HG03575 (cell line): ENCODE measurements around the gene CHCHD6.

Experiments
- ATAC-seq: cut with Tn5 transposase; IDR thresholded peaks from one replicate; pipeline ENCODE4 v1.9.1; 2021; ENCODE audit not compliant: unreplicated experiment, insufficient number of reproducible peaks, low FRiP score; ENCODE audit errors: extremely low read depth

CHCHD6 gene

DNA sequence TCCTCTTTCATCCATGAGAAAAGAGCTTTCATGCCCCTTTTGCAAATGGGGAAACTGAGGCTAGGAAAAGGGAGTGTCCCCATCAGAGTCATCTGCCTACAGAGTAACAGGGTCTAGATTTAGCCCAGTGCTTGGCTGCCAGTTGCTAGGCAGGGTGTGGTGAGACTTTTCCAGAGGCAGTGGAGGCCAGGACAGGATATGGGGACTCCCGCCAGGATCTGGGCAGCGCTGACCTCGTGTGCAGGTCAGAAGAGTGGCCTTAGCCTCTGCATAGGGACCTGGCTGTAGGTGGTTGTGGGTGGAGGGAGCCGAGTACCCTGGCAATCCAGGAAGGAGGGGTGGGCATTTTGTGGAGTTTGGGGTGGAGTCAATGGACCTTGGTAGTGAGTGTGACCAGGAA lies 283.1 kb downstream of the CHCHD6 start:
- ATAC-seq = no peak

DNA sequence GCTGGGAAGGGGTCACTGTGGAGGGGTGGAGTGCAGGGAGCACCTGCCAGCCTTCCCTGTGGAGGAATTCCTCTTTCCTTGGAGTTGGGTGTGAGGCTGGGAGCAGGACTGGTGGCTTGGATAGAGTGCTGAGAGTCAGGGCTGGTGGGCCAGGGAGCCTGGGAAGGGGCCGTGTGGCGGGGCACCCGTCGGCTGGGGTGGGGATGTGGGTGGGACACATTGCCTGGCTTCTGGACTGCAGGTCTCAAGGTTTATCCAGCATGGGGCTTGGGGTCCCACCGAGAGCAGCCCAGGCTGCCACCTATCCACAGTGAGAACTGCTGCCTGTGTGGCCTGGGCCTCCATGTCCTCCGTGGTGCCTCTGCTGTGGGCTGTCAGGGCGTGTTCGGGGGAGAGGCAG lies 283.6 kb downstream of the CHCHD6 start:
- no peak for ATAC-seq

DNA sequence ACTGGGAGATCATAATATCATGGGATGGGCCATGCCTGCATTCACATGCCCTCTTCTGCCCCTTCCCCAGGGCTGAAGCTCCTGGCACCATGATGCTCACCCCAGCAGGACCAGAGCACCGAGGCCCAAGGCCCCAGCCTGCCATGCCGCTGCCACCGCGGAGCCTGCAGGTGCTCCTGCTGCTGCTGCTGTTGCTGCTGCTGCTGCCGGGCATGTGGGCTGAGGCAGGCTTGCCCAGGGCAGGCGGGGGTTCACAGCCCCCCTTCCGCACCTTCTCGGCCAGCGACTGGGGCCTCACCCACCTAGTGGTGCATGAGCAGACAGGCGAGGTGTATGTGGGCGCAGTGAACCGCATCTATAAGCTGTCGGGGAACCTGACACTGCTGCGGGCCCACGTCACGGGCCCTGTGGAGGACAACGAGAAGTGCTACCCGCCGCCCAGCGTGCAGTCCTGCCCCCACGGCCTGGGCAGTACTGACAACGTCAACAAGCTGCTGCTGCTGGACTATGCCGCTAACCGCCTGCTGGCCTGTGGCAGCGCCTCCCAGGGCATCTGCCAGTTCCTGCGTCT lies 284.5 kb downstream of the CHCHD6 start:
- no peak for ATAC-seq

DNA sequence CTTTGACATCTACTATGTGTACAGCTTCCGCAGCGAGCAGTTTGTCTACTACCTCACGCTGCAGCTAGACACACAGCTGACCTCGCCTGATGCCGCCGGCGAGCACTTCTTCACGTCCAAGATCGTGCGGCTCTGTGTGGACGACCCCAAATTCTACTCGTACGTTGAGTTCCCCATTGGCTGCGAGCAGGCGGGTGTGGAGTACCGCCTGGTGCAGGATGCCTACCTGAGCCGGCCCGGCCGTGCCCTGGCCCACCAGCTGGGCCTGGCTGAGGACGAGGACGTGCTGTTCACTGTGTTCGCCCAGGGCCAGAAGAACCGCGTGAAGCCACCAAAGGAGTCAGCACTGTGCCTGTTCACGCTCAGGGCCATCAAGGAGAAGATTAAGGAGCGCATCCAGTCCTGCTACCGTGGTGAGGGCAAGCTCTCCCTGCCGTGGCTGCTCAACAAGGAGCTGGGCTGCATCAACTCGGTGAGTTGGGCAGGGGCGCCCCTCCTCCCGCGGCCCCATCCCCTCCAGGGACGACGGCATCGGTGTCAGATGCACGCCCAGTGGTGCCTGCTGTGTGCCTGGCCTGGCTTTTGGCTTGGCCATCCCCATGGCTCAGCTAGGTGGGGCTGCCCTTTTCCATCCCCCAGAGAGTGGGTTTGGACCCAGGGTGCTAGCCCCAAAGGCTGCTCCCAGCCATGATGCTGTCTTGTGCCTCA lies 285.4 kb downstream of the CHCHD6 start:
- no peak for ATAC-seq

DNA sequence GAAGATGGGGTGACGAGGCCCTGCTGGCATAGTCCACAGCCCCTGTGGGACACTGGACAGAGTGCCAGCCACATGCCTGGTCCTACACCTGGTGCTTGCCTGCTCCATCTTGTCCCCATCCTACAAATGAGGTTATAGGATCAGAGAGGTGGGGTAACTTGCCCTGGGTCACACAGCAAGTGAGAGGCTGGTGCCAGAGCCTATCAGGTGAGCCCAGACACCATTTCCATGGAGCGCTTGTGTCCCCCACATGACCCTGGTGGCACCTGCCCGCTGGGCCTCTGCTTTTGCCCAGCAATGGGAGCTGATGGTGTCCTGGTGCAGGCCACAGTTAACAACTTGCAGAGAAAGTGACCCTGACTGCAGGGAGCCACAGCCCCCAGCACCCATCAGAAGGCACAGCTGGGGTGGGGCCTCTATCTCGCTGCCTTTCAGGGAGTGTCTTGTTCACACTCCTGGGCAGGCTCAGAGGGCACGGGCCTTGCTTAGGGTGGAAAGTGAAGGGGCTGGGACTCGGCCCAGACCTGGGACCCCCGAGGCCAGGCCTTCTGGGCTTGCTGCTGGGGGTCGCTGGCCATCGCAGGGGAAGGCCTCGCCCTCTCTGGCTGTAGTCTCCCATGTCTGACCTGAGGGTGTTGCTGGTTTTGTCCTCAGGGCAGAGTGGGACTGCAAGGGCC lies 286.1 kb downstream of the CHCHD6 start:
- ATAC-seq = no peak

DNA sequence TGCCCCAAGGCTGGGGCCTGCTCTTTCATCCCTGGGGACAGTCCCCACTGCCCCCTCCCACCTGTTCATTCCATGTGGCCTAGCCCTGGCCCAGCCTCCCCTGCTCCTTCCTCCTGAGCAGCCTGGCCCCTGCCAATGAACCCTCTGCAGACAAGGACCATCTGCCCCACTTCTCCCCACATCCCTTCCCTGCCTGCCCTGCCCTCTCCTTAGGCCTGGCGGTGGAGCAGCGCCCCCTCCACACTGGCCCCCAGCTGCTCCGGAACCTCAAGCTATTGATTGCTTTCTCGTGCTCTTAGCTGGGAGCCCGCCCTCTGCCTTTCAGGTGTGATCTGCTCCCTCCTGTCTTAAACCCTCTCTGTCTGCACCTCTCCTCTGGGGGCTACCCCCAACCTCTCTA lies 286.9 kb downstream of the CHCHD6 start:
- no peak for ATAC-seq

DNA sequence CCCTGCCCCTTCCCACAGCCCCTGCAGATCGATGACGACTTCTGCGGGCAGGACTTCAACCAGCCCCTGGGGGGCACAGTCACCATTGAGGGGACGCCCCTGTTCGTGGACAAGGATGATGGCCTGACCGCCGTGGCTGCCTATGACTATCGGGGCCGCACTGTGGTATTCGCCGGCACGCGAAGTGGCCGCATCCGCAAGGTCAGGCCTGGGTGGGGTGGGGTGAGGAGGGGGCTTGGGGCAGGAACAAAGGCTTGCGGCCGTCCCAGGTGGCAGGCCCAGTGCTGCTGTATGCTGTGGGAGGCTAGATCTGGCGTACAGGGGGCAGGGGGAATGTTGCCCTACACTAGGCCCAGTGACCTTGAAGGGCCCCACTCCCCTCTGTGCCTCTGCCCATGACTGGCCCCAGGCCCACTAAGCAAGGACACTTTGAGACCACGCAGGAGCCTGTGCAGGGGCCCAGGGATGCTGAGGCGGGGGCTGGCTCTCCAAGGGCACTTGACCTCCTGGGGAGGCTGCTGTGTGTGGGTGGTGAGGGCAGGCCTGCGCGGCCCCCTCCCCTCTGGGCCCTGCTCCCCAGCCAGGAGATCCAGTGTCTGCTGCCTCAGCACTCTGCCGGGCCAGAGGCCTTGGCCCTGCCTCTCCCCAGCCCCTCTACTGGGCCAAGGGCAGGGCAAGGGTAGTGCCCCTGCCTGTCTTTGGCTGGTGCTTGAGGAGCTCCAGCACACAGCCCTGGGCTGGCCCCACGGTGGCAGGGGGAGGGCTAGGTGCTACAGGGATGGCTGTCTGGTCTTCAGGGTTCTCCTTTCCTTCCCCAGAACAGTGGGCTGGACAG lies 287.5 kb downstream of the CHCHD6 start:
- no peak for ATAC-seq

DNA sequence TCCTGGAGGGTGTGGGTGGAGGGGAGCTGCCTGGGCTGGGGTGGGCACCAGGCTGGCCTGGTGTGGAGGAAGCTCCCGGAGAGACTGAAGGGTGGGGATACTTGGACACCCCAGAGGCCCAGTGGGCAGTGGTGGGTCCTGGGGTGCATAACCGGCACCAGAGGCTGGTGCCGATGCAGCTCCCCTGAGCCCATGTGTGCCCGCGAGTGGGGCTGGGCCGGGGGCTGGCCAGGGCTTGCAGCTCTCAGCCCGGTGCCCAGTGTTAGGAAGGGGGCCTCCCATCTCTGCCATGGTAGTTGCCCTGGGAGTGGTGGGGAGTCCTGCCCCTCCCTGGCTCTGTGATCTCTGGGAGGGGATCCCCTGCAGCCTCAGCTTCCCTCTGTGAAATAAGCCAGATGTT lies 288.2 kb downstream of the CHCHD6 start:
- no peak for ATAC-seq

DNA sequence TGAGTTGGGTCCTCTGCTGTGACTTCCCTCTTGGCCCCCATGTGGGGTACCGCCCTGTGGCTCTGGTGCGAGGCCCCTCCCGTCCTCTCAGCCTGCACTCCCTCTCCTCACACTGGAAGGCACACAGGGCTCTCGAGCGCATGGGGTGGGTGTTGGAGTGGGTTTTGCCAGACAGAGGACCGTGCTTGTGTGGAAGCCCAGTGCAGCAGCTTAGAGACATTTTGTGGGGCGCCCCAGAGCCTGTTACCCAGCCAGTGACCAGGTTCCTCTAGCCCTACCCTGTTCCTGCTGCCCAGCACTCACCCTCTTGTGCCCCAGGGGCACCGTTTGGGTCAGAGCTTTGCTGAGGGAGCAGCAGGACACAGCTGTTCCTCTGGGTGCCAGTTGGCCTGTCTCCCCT lies 288.7 kb downstream of the CHCHD6 start:
- ATAC-seq = no peak

DNA sequence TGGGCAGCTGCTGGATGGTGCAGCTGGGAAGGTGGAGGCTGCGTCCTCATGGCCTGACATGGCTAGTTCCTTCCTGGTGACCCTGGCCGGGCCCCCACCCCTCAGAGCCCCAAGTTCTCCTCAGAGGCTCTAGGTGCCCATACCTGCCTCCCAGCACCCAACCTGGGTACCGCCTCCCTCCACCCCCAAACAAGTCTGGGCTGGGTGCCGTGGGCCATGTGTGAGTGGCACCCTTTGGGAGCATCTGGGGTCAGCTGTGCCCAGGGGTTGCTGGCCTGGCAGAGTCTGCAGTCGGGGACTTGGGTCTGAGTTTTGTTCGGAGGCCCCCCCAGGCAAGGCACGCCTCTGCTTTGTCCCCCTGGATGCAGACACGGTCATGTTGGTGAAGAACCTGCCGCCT lies 289.4 kb downstream of the CHCHD6 start:
- no peak for ATAC-seq

DNA sequence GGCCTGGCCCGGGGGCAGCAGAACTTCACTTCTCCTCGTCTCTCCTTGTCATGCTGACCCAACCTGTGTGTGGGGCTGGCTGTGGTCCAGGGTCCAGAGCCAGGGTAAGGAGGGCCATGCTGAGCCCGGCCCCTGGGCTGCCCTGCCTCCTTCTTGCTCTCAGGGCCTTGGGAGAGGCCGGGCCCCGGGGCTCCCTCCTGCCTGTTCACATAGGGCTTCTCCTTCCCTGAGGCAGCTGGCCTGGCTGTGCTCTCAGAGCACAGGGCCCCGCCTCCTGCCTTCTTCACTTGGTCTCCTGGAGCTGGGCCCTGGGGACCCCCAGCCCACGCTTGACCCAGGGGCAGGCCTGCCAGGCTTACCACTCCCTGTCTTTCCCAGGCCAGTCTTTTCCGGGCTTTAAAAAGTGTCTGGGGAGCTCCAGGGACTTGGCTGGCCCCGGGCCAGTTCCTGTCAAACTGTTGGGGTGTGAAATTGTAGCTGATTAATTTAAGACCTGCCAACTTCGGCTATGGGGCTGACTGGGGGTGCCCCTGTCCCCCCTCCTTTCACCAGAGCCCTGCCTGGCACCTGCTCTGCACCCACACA lies 290.7 kb downstream of the CHCHD6 start:
- ATAC-seq = no peak

DNA sequence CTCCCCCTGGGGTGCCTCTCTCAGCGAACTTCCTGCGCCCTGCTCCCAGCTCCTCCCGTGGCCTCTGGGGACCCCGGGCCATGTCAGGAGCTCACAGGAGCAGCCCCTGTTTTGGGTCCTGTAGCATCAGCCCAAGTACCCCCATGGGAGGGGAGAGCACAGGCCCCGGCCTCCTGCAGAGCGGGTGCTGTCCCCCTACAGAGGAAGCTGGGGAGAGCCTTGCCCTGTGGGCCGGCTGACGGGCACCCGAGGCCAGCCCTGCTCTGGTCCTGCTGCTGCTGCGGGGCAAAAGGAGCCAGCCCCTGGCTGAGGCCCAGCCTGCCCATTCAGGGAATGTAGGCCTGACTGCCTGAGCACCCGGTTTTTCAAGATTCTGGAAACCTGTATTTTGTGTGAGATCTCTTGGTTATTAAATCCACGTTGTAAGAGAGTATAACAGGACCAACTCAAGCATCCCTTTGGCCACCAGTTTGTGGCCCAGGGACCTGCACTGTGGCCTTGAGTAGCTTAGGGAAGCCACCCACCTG lies 291.3 kb downstream of the CHCHD6 start:
- no peak for ATAC-seq

DNA sequence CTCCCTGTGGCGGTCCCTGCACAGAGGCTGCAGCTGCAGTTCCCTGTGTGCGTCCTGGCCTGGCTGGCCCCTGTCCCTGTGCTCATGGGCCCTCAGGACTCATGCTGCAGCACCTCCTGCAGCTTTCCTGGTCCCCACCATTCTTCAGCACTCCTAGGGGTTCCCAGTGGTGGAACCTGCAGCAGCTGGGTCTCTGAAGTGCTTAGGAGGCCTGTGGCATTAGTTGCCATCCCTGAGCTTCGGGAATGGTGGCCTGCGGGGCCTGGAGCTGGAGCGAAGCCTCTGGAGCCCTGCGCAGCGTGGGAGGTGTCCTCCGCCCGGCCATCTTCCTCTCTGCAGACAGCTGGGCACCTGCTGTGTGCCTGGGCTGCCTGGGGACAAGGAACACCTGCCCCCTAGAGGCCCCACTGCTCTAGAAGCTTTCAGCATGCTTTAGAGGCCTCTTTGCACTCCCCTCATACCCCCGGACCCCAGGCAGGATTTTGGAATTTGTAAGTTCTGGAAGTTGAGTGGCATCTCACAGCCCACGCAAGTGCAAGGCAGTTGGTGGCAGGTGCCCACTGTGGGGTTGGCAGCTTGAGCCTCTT lies 292.0 kb downstream of the CHCHD6 start:
- ATAC-seq = no peak

DNA sequence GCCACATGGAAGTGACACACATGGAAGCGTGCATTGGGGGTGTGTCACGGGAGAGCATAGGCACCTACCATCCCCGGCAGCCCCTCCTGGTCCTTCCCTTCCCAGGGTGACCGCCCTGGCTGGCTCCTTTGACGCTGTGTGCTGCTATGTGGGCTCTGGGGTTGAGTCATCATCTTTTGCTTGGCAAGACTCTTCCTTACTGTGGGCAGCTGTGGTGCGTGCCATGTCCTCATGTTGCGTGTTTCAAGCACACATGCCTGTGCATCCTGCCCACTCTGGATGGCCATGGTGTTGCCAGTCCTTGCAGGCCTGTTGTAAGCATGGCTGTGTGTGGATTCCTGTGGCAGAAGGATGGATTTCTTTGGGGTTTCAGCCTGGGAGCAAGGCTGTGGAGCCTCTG lies 292.9 kb downstream of the CHCHD6 start:
- no peak for ATAC-seq

DNA sequence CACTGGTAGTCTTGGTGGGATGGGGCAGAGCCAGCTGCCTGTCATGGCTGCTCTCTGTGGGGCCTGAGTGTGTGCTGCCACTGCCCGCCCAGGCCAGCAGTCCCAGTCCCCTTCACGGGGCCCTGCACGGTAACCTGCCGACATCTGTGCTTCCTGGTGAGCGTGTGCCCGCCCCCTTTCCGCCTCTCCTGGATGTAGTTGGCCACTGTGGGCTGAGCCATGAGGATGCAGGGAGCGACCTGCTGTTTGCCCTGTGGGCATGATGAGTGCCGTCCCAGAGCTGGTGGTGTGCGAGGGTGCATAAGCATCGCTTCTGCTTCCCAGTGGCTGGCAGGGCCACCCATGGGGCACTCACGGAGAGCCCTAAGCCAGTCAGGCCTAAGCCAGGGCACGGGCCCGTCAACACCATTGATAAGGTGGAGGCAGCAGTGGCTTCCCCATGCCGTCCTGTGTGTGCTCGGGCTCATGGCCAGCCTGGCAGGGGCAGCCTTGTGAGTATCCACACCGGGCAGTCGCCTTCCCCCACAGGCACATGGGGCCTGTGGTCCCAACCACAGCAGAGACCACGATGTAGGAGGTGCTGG lies 293.5 kb downstream of the CHCHD6 start:
- no peak for ATAC-seq

DNA sequence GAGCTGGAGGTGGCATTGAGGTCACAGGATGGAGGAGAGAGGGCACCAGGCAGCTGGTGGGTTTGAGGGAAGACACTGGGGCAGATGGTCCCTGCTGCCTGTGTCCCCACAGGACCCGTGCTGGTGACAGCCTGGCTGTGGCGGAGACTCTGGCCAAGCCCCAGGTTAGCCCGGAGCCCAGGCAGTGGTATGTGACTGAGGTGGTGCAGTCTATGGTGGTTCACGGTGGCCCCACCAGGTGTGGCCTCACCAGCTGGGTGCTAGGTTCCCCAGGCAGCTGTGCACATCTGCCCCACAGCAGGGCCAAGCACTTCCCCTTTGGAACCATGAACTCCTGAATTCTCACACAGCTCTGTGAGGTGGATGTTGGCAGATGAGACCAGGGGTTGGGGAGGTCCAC lies 294.3 kb downstream of the CHCHD6 start:
- no peak for ATAC-seq

DNA sequence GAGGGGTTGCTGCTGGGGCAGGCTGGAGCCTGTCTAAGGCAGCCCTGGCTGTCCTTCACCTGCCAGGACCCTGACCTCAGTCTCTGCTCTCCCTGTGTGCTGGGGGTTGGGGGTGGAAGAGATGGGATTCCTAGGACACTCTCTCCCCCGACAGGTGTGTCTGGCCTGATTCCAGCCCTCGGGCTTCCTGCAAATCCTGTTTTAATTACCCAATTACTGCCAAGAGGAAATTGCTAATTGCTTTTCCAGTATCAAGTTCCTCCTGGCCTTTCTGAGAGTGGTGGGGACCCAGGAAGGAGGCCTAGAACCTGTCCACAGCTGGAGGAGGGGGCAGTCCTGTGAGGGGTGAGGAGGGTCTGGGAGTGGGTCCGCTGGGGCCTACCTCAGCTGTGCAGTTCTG lies 294.7 kb downstream of the CHCHD6 start:
- ATAC-seq = no peak

DNA sequence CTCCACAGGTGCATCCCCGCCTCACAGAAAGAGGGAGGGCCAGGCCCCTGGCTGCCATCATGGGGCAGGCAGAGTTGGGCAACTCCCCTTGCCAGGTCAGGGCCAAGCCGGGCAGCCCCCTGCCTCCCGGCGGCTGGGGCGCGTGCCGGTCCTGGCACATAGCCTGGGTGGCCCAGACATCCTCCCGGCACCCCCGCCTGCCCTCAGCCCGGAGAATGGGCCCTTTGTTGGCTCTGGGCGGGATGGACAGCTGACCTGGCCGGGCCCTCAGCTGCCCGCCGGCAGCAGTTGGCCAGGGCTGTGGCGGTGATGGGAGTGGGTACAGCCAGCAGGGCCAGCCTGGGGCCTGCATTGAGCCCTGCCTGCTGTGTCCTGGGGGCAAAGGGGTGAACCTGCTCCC lies 295.3 kb downstream of the CHCHD6 start:
- ATAC-seq = no peak
